GM18520 (cell line): ENCODE measurements around the gene KRTAP1-5.
"Not testable (repeated sequence)": the region's sequence is repeated elsewhere in the genome, so short reads cannot be mapped to it uniquely, and the experiment has no call there.

Experiments used
- ATAC-seq: cut with Tn5 transposase; IDR thresholded peaks from one replicate; pipeline ENCODE4 v1.9.1; 2021; ENCODE audit not compliant: unreplicated experiment

Gene KRTAP1-5

GRCh38 chr17:41009301-41009760 lies 17.7 kb downstream of the KRTAP1-5 start:
- ATAC-seq: no peak

GRCh38 chr17:41008811-41009210 lies 18.2 kb downstream of the KRTAP1-5 start, which contains the start of gene KRTAP3-1:
KRTAP3-1 (minus strand) TSS chr17:41009128; CDS start chr17:41009074, 54 bp downstream.
- ATAC-seq: no peak

- ATAC-seq: no peak
Measured at GRCh38 chr17:41004397-41004796, 22.6 kb downstream of the KRTAP1-5 start.

GRCh38 chr17:41003926-41004325 lies 23.1 kb downstream of the KRTAP1-5 start:
- no peak for ATAC-seq

- ATAC-seq: no peak
Measured at GRCh38 chr17:41002814-41003213, 24.2 kb downstream of the KRTAP1-5 start.

GRCh38 chr17:41001795-41002194 lies 25.2 kb downstream of the KRTAP1-5 start:
- ATAC-seq: no peak

- ATAC-seq: not testable (repeated sequence)
Measured at GRCh38 chr17:40999563-40999962, 27.4 kb downstream of the KRTAP1-5 start, which contains the start of gene KRTAP3-2. KRTAP3-2 (minus strand) TSS chr17:40999906; CDS start chr17:40999853, 53 bp downstream.

GRCh38 chr17:40997361-40997760 lies 29.6 kb downstream of the KRTAP1-5 start:
- ATAC-seq: no peak

- ATAC-seq: no peak
Measured at GRCh38 chr17:40996829-40997228, 30.2 kb downstream of the KRTAP1-5 start.

GRCh38 chr17:40995116-40995515 lies 31.9 kb downstream of the KRTAP1-5 start:
- ATAC-seq: no peak

GRCh38 chr17:40993839-40994238 lies 33.2 kb downstream of the KRTAP1-5 start, which contains the start of gene KRTAP3-3:
KRTAP3-3 (minus strand) TSS chr17:40994164; CDS start chr17:40994097, 67 bp downstream.
- ATAC-seq: no peak

GRCh38 chr17:40993084-40993483 lies 33.9 kb downstream of the KRTAP1-5 start:
- ATAC-seq: no peak

GRCh38 chr17:40992666-40993065 lies 34.3 kb downstream of the KRTAP1-5 start:
- ATAC-seq: no peak

GRCh38 chr17:40986920-40987319 lies 40.1 kb downstream of the KRTAP1-5 start:
- no peak for ATAC-seq

GRCh38 chr17:40984226-40984625 lies 42.8 kb downstream of the KRTAP1-5 start, which contains the start of gene KRT40:
KRT40 (minus strand) TSS chr17:40984326; CDS start chr17:40984273, 53 bp downstream.
- ATAC-seq: no peak

- no peak for ATAC-seq
Measured at GRCh38 chr17:40981115-40981514, 45.9 kb downstream of the KRTAP1-5 start.

- no peak for ATAC-seq
Measured at GRCh38 chr17:40980596-40980995, 46.4 kb downstream of the KRTAP1-5 start.

GRCh38 chr17:40980117-40980516 lies 46.9 kb downstream of the KRTAP1-5 start:
- no peak for ATAC-seq

- ATAC-seq: no peak
Measured at GRCh38 chr17:40978575-40979151, 48.3 kb downstream of the KRTAP1-5 start.
